ENCODE measurements around the gene TTLL9. TPM values are rescaled to one million over a fixed set of nuclear protein-coding genes. Genes with fewer than 3 reads are reported as not detected.

The TTLL9 gene
- total RNA-seq, 4 donors from 2014 or later = 2.8 to 3.7 (median 3.1) TPM

DNA sequence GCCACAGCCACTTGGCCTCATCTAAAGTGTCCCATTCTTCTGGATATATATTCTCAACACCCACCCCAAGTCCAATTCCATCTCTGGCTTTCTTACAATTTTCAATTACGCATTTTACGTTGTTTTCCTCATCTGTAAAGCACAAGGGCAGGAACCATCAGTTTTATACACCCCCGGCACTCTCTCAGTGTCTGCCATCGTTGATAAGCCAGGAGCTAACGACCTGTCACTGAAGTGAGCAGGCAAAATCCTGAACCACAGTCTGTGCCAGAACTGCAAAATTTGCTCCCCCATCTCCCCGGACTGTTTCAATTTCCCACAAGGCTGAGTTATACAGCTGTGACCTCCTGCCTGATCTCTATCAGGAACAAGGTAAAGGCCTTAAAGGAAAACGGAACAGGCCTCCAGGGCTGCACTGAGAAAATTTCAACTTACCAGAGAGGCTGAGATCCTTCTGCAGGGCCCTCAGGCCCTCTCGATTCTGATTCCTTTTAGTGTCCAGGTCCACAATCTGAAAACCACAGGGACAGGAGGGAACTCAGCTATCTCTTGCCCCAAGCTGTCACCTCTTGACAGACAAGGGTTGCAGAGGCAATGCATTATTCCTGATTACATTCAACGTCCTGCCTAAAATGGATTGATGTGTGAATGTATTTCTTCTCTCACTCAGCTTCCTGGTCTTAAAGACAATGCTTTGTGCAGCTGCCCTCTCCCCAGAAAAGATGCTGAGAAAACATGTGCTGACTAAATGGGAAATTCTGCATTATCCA lies 79.6 kb downstream of the TTLL9 start:
- no peaks in the 10 kb centered on the region for H3K27me3 ChIP-seq
- peaks cover 0 to 31% (median 10%) of the 10 kb centered on the region in 4 donors for H3K4me1 ChIP-seq
- DNase-seq (ENCODE audit: low spot score in 2 of 2) = no peak
- H3K27ac ChIP-seq = peak overlapping the region in 1 of 4 donors; percentile 90
- peaks cover 0 to 54% (median 15%) of the 10 kb centered on the region in 3 donors for H3K36me3 ChIP-seq
- WGBS, 2 donors = 72 to 75% methylated on average over 9 of the region's 9 CpGs
- peaks cover 0 to 6% (median 0%) of the 10 kb centered on the region in 4 donors for H3K9me3 ChIP-seq
- H3K4me3 ChIP-seq = peak overlapping the region in 2 of 4 donors; percentile 93 to 95
- TF ChIP-seq POLR2A (IDR thresholded peaks at IDR 0.05) (no peak), EP300 (IDR thresholded peaks at IDR 0.05) (no peak)

DNA sequence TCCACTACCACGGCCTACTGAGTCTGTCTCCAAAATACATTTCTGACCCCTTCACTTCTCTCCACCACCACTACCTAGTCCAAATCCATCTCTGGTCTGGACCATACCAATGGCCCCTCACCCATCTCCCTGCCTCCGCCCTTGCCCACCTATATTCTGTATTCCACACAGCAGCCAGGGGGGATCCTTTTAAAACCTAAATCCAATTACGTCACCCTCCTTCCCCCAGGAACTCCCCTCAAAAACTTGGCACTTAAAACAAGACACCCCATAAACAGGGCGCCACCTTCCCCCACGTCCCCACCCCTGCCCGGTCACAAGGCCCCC lies 80.7 kb downstream of the TTLL9 start:
- TF ChIP-seq, protein P1, sequence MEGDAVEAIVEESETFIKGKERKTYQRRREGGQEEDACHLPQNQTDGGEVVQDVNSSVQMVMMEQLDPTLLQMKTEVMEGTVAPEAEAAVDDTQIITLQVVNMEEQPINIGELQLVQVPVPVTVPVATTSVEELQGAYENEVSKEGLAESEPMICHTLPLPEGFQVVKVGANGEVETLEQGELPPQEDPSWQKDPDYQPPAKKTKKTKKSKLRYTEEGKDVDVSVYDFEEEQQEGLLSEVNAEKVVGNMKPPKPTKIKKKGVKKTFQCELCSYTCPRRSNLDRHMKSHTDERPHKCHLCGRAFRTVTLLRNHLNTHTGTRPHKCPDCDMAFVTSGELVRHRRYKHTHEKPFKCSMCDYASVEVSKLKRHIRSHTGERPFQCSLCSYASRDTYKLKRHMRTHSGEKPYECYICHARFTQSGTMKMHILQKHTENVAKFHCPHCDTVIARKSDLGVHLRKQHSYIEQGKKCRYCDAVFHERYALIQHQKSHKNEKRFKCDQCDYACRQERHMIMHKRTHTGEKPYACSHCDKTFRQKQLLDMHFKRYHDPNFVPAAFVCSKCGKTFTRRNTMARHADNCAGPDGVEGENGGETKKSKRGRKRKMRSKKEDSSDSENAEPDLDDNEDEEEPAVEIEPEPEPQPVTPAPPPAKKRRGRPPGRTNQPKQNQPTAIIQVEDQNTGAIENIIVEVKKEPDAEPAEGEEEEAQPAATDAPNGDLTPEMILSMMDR (IDR thresholded peaks at IDR 0.05) = no peak
- TF ChIP-seq EP300 (IDR thresholded peaks at IDR 0.05) (no peak), POLR2A (IDR thresholded peaks at IDR 0.05) (no peak)
- H3K27me3 ChIP-seq = no peaks in the 10 kb centered on the region
- peak overlapping the region; percentile 64 to 90 (median 83) for H3K27ac ChIP-seq
- no peak for DNase-seq (ENCODE audit: low spot score in 2 of 2)
- 4 to 6% methylated on average over 6 of the region's 6 CpGs for WGBS, 2 donors
- peaks cover 0 to 43% (median 8%) of the 10 kb centered on the region in 3 donors for H3K36me3 ChIP-seq
- H3K9me3 ChIP-seq = peaks cover 0 to 6% (median 0%) of the 10 kb centered on the region in 4 donors
- H3K4me3 ChIP-seq = peak overlapping the region; percentile 89 to 95 (median 92)
- H3K4me1 ChIP-seq = peaks cover 0 to 25% (median 10%) of the 10 kb centered on the region in 4 donors

- Histone ChIP-seq H3K4me1 (peaks cover 0 to 25% (median 10%) of the 10 kb centered on the region in 4 donors), H3K27ac (peak within 1 kb of the TSS; percentile 64 to 90 (median 83)), H3K36me3 (peaks cover 0 to 37% (median 3%) of the 10 kb centered on the region in 3 donors), H3K9me3 (peaks cover 0 to 6% (median 0%) of the 10 kb centered on the region in 4 donors), H3K27me3 (no peaks in the 10 kb centered on the region), H3K4me3 (peak within 1 kb of the TSS; percentile 89 to 95 (median 92))
- 0% methylated on average over 24 to 33 of the region's 63 CpGs for WGBS, 2 donors
- TF ChIP-seq EP300 (IDR thresholded peaks at IDR 0.05) (peak; percentile 94 to 95), POLR2A (IDR thresholded peaks at IDR 0.05) (peak; percentile 39 to 74)
- TF ChIP-seq, protein P1 (IDR thresholded peaks at IDR 0.05) = peak; percentile 92 to 98 (median 94)
- peak; percentile 91 to 92 for DNase-seq (ENCODE audit: low spot score in 2 of 2)
Observed at GRCh38 chr20:31951530-31952453, 81.4 kb downstream of the TTLL9 start, which contains the start of gene PDRG1. Gene PDRG1 (minus strand): TSS chr20:31952046. CDS start chr20:31951961, 85 bp downstream.

DNA sequence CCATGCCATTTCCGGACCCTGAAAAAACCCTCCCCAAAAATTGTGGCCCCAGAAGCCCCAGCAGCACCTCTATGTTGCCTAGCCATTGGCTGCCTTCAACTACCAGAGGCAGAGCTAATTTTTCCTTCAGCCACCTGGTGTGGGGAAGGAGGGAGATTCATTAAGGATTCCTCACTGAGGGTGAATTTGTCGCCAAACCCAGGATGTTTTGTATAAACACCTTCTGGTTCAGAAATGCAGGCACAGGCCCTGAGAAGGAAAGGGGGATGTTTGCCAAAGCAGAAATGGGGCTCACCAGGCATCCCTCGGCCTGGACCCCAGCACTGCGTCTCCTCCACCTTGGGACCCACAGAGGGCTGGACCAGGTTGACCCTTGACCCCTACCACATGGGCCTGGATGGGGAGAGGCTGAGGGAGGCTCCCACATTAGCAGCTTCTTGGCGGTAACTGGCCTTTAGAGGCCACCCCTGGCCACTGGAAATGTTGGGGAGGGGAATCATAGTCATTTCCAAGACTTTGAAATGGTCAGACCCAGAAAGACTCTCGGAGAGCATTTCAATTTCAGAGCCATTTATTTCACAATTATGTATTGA lies 83.2 kb downstream of the TTLL9 start:
- no peaks in the 10 kb centered on the region for H3K9me3 ChIP-seq
- WGBS, 2 donors = 68% methylated on average over 6 of the region's 6 CpGs
- no peaks in the 10 kb centered on the region for H3K27me3 ChIP-seq
- TF ChIP-seq, protein P1 (IDR thresholded peaks at IDR 0.05) = no peak
- TF ChIP-seq POLR2A (IDR thresholded peaks at IDR 0.05) (no peak), EP300 (IDR thresholded peaks at IDR 0.05) (no peak)
- H3K27ac ChIP-seq = no peak overlapping the region
- H3K4me1 ChIP-seq = peaks cover 0 to 25% (median 10%) of the 10 kb centered on the region in 4 donors
- DNase-seq (ENCODE audit: low spot score in 2 of 2) = no peak
- H3K4me3 ChIP-seq = no peak overlapping the region
- peaks cover 0 to 18% (median 0%) of the 10 kb centered on the region in 3 donors for H3K36me3 ChIP-seq

GRCh38 chr20:31954500-31954899 lies 84.1 kb downstream of the TTLL9 start:
- Histone ChIP-seq H3K27me3 (no peaks in the 10 kb centered on the region), H3K36me3 (peaks cover 0 to 10% (median 0%) of the 10 kb centered on the region in 3 donors), H3K9me3 (no peaks in the 10 kb centered on the region), H3K4me3 (no peak overlapping the region), H3K4me1 (peaks cover 0 to 19% (median 10%) of the 10 kb centered on the region in 4 donors), H3K27ac (no peak overlapping the region)
- no peak for DNase-seq (ENCODE audit: low spot score in 2 of 2)
- TF ChIP-seq EP300 (IDR thresholded peaks at IDR 0.05) (no peak), POLR2A (IDR thresholded peaks at IDR 0.05) (no peak)
- TF ChIP-seq, protein P1 (IDR thresholded peaks at IDR 0.05) = no peak
- 64 to 65% methylated on average over 1 of the region's 1 CpG for WGBS, 2 donors
